Loucy (cell line): ENCODE results near the gene RASGRP1.

Source experiments
- H2AFZ ChIP-seq: fragments of 200-600 bp; sonication (generic); 2 replicates; pipeline ENCODE4 v1.6.0; 2016; ENCODE audit warnings: antibody characterized with exemption, mild to moderate bottlenecking, low read length, moderate library complexity
- H3F3A ChIP-seq: fragments of 200-600 bp; 2 replicates; pipeline ENCODE4 v1.6.0; 2016; ENCODE audit warnings: antibody characterized with exemption, low read depth, mild to moderate bottlenecking
- H3K27me3 ChIP-seq: fragments of 200-600 bp; sonication (generic); 2 replicates; pipeline ENCODE4 v1.6.1; 2014; ENCODE audit warnings: low read length, mild to moderate bottlenecking; ENCODE audit not compliant: insufficient read depth, poor library complexity, severe bottlenecking
- H3K36me3 ChIP-seq: fragments of 200-600 bp; sonication (generic); 2 replicates; pipeline ENCODE4 v1.6.1; 2016; ENCODE audit warnings: low read length; ENCODE audit not compliant: insufficient read depth
- H3K4me1 ChIP-seq: fragments of 200-600 bp; sonication (generic); 2 replicates; pipeline ENCODE4 v1.5.1; 2014; ENCODE audit warnings: low read length, mild to moderate bottlenecking; ENCODE audit not compliant: insufficient read depth, poor library complexity, severe bottlenecking
- H3K4me2 ChIP-seq: fragments of 200-600 bp; sonication (generic); 2 replicates; pipeline ENCODE4 v1.6.0; 2014; ENCODE audit warnings: antibody characterized with exemption, low read length, low read depth, mild to moderate bottlenecking; ENCODE audit not compliant: poor library complexity, severe bottlenecking
- H3K4me3 ChIP-seq: fragments of 200-600 bp; sonication (generic); 2 replicates; pipeline ENCODE4 v1.5.1; 2014; ENCODE audit warnings: low read length, mild to moderate bottlenecking, mixed read lengths; ENCODE audit not compliant: poor library complexity, severe bottlenecking
- H3K79me2 ChIP-seq: fragments of 200-600 bp; sonication (generic); 2 replicates; pipeline ENCODE4 v1.6.1; 2014; ENCODE audit warnings: low read length; ENCODE audit not compliant: insufficient read depth
- H3K9ac ChIP-seq: fragments of 200-600 bp; sonication (generic); 2 replicates; pipeline ENCODE4 v1.6.0; 2014; ENCODE audit warnings: mild to moderate bottlenecking, low read depth, low read length, moderate library complexity; ENCODE audit not compliant: poor library complexity, severe bottlenecking
- H3K9me2 ChIP-seq: fragments of 200-600 bp; sonication (generic); replicated peaks from 2 replicates; pipeline ENCODE4 v1.6.1; 2016; ENCODE audit warnings: low read depth, low read length, mixed read lengths
- H3K9me3 ChIP-seq: fragments of 200-600 bp; sonication (generic); 2 replicates; pipeline ENCODE4 v1.6.1; 2014; ENCODE audit warnings: mild to moderate bottlenecking, antibody characterized with exemption, low read length, low read depth; ENCODE audit not compliant: insufficient read depth
- H4K20me1 ChIP-seq: fragments of 200-600 bp; sonication (generic); 2 replicates; pipeline ENCODE4 v1.6.0; 2014; ENCODE audit warnings: antibody characterized with exemption, low read length, mild to moderate bottlenecking; ENCODE audit not compliant: insufficient read depth, poor library complexity, severe bottlenecking
- EZH2phosphoT487 ChIP-seq: fragments of 200-600 bp; IDR thresholded peaks from 2 replicates; pipeline ENCODE4 v1.6.1; 2018; ENCODE audit warnings: antibody characterized with exemption, mild to moderate bottlenecking, moderate library complexity, borderline replicate concordance
- TF ChIP-seq, protein P1 (sequence below): fragments of 200-600 bp; sonication (generic); conservative IDR thresholded peaks from 2 replicates; pipeline ENCODE4 v1.5.1; 2014; ENCODE audit warnings: mild to moderate bottlenecking, antibody characterized with exemption, low read length

RASGRP1 gene

DNA sequence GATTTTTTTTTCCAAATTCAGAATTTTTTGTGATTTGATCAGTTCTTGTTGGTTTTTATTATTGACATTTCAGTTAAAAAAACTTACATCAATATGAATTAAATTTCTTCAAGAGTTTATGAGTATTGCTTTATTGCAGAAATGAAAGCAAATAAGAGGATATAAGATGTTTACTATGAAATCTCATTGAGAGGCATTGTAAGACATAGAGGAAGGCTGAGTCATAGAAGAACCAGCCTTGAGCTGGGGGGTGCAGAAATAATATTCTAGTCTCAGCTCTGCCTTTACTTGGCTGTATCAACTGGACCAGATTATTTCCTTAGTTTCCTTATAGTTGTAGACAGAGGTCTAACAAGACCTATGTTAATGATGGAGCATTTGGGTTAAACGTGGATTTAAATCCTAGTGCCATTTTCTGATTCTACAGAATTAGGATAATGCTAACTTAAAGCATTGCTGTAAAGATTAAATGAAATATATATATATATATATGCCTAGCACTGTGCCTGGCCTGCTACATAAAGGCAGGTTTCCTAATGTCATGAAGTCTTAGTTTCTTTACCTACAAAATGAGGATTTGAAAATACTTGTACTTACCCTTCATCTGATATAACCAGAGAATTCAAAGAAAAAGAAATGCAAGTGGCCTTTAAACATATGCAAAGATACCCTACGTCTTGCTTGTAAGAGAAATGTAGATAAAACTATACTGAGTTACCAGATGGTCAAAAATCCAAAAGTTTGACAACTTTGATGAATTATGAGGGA lies 103.4 kb downstream of the RASGRP1 start:
- Histone ChIP-seq H3F3A (no peaks in the 10 kb centered on the region), H3K4me2 (peak overlapping the region; percentile 95), H3K9ac (no peak overlapping the region), H2AFZ (no peak overlapping the region), H3K36me3 (0 out of 2 replicates have a peak, but pooled peaks cover 3% of the 10 kb centered on the region), H4K20me1 (peaks cover 71% of the 10 kb centered on the region), H3K9me3 (no peaks in the 10 kb centered on the region), H3K79me2 (peaks cover 94% of the 10 kb centered on the region), H3K4me1 (peaks cover 58% of the 10 kb centered on the region), H3K4me3 (peak overlapping the region; percentile 0), H3K9me2 (no peaks in the 10 kb centered on the region), H3K27me3 (no peaks in the 10 kb centered on the region)
- TF ChIP-seq EZH2phosphoT487: no peak
- TF ChIP-seq, protein P1, sequence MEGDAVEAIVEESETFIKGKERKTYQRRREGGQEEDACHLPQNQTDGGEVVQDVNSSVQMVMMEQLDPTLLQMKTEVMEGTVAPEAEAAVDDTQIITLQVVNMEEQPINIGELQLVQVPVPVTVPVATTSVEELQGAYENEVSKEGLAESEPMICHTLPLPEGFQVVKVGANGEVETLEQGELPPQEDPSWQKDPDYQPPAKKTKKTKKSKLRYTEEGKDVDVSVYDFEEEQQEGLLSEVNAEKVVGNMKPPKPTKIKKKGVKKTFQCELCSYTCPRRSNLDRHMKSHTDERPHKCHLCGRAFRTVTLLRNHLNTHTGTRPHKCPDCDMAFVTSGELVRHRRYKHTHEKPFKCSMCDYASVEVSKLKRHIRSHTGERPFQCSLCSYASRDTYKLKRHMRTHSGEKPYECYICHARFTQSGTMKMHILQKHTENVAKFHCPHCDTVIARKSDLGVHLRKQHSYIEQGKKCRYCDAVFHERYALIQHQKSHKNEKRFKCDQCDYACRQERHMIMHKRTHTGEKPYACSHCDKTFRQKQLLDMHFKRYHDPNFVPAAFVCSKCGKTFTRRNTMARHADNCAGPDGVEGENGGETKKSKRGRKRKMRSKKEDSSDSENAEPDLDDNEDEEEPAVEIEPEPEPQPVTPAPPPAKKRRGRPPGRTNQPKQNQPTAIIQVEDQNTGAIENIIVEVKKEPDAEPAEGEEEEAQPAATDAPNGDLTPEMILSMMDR: no peak

DNA sequence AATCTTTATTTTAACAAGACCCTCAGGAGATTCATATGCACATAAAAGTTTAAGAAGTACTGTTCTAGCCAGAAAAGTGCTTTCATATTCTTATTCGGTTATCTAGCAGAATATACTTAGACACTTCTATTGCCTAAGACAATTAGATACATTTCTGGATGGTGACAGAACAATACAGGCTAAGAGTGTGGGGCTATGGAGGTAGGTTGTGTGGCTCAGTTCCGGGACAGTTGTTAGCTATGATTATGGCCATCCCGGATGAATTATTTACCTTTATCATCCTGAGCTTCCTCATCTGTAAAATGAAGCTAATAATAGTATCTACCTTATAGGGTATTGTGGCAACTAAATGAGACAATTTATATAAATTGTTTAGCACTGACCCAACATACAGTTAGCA lies 104.1 kb downstream of the RASGRP1 start:
- peaks cover 78% of the 10 kb centered on the region for H4K20me1 ChIP-seq
- no peaks in the 10 kb centered on the region for H3K27me3 ChIP-seq
- H3K4me3 ChIP-seq: peak overlapping the region; percentile 36
- H2AFZ ChIP-seq: no peak overlapping the region
- H3K9ac ChIP-seq: no peak overlapping the region
- peaks cover 65% of the 10 kb centered on the region for H3K4me1 ChIP-seq
- H3K4me2 ChIP-seq: peak overlapping the region; percentile 95
- H3K79me2 ChIP-seq: peaks cover 94% of the 10 kb centered on the region
- H3F3A ChIP-seq: no peaks in the 10 kb centered on the region
- H3K9me3 ChIP-seq: no peaks in the 10 kb centered on the region
- H3K9me2 ChIP-seq: no peaks in the 10 kb centered on the region
- TF ChIP-seq, protein P1: no peak
- no peak for TF ChIP-seq EZH2phosphoT487
- 0 out of 2 replicates have a peak, but pooled peaks cover 3% of the 10 kb centered on the region for H3K36me3 ChIP-seq

DNA sequence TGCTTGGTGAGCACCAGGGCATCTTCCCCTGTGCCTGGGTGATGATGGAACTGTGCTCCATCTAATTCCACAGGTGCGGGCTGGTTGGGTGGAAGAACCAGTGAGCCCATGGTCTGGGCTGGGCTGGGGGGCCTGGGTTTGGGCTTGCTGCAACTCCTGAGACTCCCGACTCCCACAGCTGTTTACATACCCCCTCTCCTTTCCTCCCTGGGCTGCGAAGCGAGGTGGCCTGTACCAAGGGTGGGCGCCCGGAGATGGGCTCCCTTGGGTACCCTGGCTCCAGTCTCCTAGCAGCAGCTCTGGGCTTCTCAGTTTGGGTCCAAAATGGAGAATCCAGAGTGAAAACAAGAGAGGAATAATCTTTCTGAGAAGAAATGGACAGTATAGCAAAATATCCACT lies 105.1 kb downstream of the RASGRP1 start:
- Histone ChIP-seq H3K9ac (no peak overlapping the region), H2AFZ (no peak overlapping the region), H3K9me3 (no peaks in the 10 kb centered on the region), H3K4me1 (peaks cover 75% of the 10 kb centered on the region), H4K20me1 (peaks cover 84% of the 10 kb centered on the region), H3K4me3 (peak overlapping the region; percentile 36), H3K79me2 (peaks cover 97% of the 10 kb centered on the region), H3F3A (no peaks in the 10 kb centered on the region), H3K27me3 (no peaks in the 10 kb centered on the region), H3K36me3 (no peaks in the 10 kb centered on the region), H3K4me2 (peak overlapping the region; percentile 95), H3K9me2 (no peaks in the 10 kb centered on the region)
- TF ChIP-seq, protein P1: no peak
- no peak for TF ChIP-seq EZH2phosphoT487
